Measurements from ENCODE around the gene PALLD. TPM values are rescaled to one million over a fixed set of nuclear protein-coding genes. Genes with fewer than 3 reads are reported as not detected.

The PALLD gene
- total RNA-seq, 2 donors from 2014 or later = 72.1 to 195 TPM

DNA sequence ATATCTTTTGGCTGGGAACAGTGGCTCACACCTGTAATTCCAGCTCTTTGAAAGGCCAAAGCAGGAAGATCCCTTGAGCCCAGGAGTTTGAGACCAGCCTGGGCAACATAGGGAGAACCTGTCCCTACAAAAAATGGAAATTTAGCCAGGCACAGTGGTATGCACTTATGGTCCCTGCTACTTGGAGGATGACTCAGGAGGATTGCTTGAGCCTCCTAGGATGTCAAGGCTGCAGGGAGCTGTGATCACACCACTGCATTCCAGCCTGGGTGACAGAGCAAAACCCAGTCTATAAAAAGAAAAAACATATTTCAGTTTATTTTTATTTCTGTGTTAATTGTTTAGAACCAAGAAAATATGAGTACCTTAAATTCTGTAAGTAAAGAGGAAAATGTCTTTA lies 389.5 kb downstream of the PALLD start:
- no peaks in the 10 kb centered on the region for H3K9me3 ChIP-seq
- no peaks in the 10 kb centered on the region for H3K4me1 ChIP-seq
- TF ChIP-seq, protein P1, sequence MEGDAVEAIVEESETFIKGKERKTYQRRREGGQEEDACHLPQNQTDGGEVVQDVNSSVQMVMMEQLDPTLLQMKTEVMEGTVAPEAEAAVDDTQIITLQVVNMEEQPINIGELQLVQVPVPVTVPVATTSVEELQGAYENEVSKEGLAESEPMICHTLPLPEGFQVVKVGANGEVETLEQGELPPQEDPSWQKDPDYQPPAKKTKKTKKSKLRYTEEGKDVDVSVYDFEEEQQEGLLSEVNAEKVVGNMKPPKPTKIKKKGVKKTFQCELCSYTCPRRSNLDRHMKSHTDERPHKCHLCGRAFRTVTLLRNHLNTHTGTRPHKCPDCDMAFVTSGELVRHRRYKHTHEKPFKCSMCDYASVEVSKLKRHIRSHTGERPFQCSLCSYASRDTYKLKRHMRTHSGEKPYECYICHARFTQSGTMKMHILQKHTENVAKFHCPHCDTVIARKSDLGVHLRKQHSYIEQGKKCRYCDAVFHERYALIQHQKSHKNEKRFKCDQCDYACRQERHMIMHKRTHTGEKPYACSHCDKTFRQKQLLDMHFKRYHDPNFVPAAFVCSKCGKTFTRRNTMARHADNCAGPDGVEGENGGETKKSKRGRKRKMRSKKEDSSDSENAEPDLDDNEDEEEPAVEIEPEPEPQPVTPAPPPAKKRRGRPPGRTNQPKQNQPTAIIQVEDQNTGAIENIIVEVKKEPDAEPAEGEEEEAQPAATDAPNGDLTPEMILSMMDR (IDR thresholded peaks at IDR 0.05) = no peak
- H3K4me3 ChIP-seq = no peak overlapping the region
- H3K27me3 ChIP-seq = no peaks in the 10 kb centered on the region
- no peak overlapping the region for H3K27ac ChIP-seq
- no peak overlapping the region for H3K9ac ChIP-seq (ENCODE audit: low read depth in 2 of 2, low read length in 2 of 2)
- DNase-seq = no peak
- H3K36me3 ChIP-seq = no peaks in the 10 kb centered on the region
- intact Hi-C loops (cut with DNase I) = no loop called here

DNA sequence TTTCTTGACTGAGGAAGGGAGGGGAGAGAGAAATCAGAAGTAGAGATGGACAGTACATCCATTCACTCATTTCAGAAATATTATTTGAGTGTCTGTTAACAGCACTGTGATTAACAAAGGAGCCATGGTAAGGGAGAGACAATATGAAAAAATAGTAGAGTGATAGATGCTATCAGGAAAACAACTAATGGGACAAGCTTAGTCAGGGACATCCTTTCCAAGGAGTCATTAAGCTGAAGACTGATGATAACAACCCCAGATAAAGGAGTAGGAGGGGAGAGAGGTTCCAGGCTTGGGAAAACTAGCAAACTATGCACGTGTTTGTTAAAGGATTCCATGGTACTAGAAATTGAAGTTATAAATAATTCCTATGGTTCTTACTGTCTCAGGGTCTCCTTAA lies 391.0 kb downstream of the PALLD start:
- TF ChIP-seq, protein P1 (IDR thresholded peaks at IDR 0.05) = no peak
- no peak for DNase-seq
- Histone ChIP-seq H3K9me3 (no peaks in the 10 kb centered on the region), H3K4me1 (no peaks in the 10 kb centered on the region), H3K36me3 (no peaks in the 10 kb centered on the region), H3K27ac (no peak overlapping the region), H3K4me3 (no peak overlapping the region), H3K9ac (ENCODE audit: low read depth in 2 of 2, low read length in 2 of 2) (no peak overlapping the region), H3K27me3 (no peaks in the 10 kb centered on the region)
- intact Hi-C loops (cut with DNase I) = no loop called here

GRCh38 chr4:168888715-168889215 lies 391.9 kb downstream of the PALLD start:
- H3K27me3 ChIP-seq = no peaks in the 10 kb centered on the region
- H3K36me3 ChIP-seq = no peaks in the 10 kb centered on the region
- H3K4me3 ChIP-seq = no peak overlapping the region
- H3K27ac ChIP-seq = no peak overlapping the region
- H3K9me3 ChIP-seq = no peaks in the 10 kb centered on the region
- no peak for DNase-seq
- intact Hi-C loops (cut with DNase I) = no loop called here
- no peak overlapping the region for H3K9ac ChIP-seq (ENCODE audit: low read depth in 2 of 2, low read length in 2 of 2)
- H3K4me1 ChIP-seq = no peaks in the 10 kb centered on the region
- TF ChIP-seq, protein P1 (IDR thresholded peaks at IDR 0.05) = no peak

GRCh38 chr4:168891086-168891485 lies 394.2 kb downstream of the PALLD start:
- H3K9me3 ChIP-seq = no peaks in the 10 kb centered on the region
- H3K9ac ChIP-seq (ENCODE audit: low read depth in 2 of 2, low read length in 2 of 2) = no peak overlapping the region
- H3K36me3 ChIP-seq = no peaks in the 10 kb centered on the region
- DNase-seq = no peak
- H3K27ac ChIP-seq = no peak overlapping the region
- H3K4me1 ChIP-seq = no peaks in the 10 kb centered on the region
- TF ChIP-seq, protein P1 (IDR thresholded peaks at IDR 0.05) = no peak
- no peak overlapping the region for H3K4me3 ChIP-seq
- H3K27me3 ChIP-seq = no peaks in the 10 kb centered on the region
- intact Hi-C loops (cut with DNase I) = no loop called here

GRCh38 chr4:168891688-168892087 lies 394.8 kb downstream of the PALLD start:
- TF ChIP-seq, protein P1 (IDR thresholded peaks at IDR 0.05) = no peak
- Histone ChIP-seq H3K27me3 (no peaks in the 10 kb centered on the region), H3K27ac (no peak overlapping the region), H3K4me3 (no peak overlapping the region), H3K36me3 (no peaks in the 10 kb centered on the region), H3K4me1 (no peaks in the 10 kb centered on the region), H3K9me3 (no peaks in the 10 kb centered on the region), H3K9ac (ENCODE audit: low read depth in 2 of 2, low read length in 2 of 2) (no peak overlapping the region)
- intact Hi-C loops (cut with DNase I) = no loop called here
- no peak for DNase-seq

All from colonic mucosa (tissue), 4 donors.